Smooth muscle cell (in vitro differentiated cells): ENCODE results near the gene KCNIP4. TPM values are rescaled to one million over a fixed set of nuclear protein-coding genes. Genes with fewer than 3 reads are reported as not detected.

Experiments used
- DNase-seq: peaks from one replicate; lab custom pipeline; 2025; ENCODE audit not compliant: unreplicated experiment; lab: John Stamatoyannopoulos, UW
- H2AFZ ChIP-seq: fragments of 200-600 bp; sonication (generic); 2 replicates; pipeline ENCODE4 v1.6.0; 2016; ENCODE audit warnings: antibody characterized with exemption, low read depth, mild to moderate bottlenecking
- H3F3A ChIP-seq: fragments of 200-600 bp; sonication (generic); 2 replicates; pipeline ENCODE4 v1.6.0; 2017; ENCODE audit warnings: antibody characterized with exemption, low read depth
- H3K27ac ChIP-seq: fragments of 200-600 bp; sonication (generic); 2 replicates; pipeline ENCODE4 v1.5.1; 2016; ENCODE audit warnings: low read depth, mild to moderate bottlenecking
- H3K27me3 ChIP-seq: fragments of 200-600 bp; sonication (generic); 2 replicates; pipeline ENCODE4 v1.6.1; 2016; ENCODE audit warnings: low read depth, mild to moderate bottlenecking
- H3K36me3 ChIP-seq: fragments of 200-600 bp; sonication (generic); 2 replicates; pipeline ENCODE4 v1.5.1; 2016; ENCODE audit warnings: low read depth
- H3K4me1 ChIP-seq: fragments of 200-600 bp; sonication (generic); 2 replicates; pipeline ENCODE4 v1.5.1; 2016; ENCODE audit warnings: low read depth
- H3K4me2 ChIP-seq: fragments of 200-600 bp; sonication (generic); 2 replicates; pipeline ENCODE4 v1.6.0; 2016; ENCODE audit warnings: mild to moderate bottlenecking
- H3K4me3 ChIP-seq: fragments of 200-600 bp; sonication (generic); 2 replicates; pipeline ENCODE4 v1.5.1; 2016; ENCODE audit warnings: mild to moderate bottlenecking
- H3K79me2 ChIP-seq: fragments of 200-600 bp; sonication (generic); 2 replicates; pipeline ENCODE4 v1.6.0; 2016; ENCODE audit warnings: low read depth, mild to moderate bottlenecking
- H3K9ac ChIP-seq: fragments of 200-600 bp; sonication (generic); 2 replicates; pipeline ENCODE4 v1.6.0; 2016; ENCODE audit warnings: low read depth
- H3K9me3 ChIP-seq: fragments of 200-600 bp; sonication (generic); replicated peaks from 2 replicates; pipeline ENCODE4 v1.5.1; 2016; ENCODE audit warnings: low read depth
- H4K20me1 ChIP-seq: fragments of 200-600 bp; sonication (generic); 2 replicates; pipeline ENCODE4 v1.6.0; 2016; ENCODE audit warnings: low read depth
- CTCF ChIP-seq: fragments of 200-600 bp; sonication (generic); IDR thresholded peaks from 2 replicates; pipeline ENCODE4 v1.5.1; 2017; ENCODE audit warnings: borderline replicate concordance, mild to moderate bottlenecking, antibody characterized with exemption; ENCODE audit not compliant: insufficient read depth, poor library complexity, severe bottlenecking
- whole genome bisulfite sequencing: methylation state at CpG from one replicate; pipeline ENCODE4 v1.1.7; 2016; ENCODE audit warnings: low lambda C conversion rate; 5-methylcytosine and 5-hydroxymethylcytosine counted together
- polyA plus RNA-seq: library from polyadenylated mRNA; unstranded; fragments of >200 nt; fragmentation: Nextera tagmentation; extraction: Ambion mirVana; gene quantifications from 2 replicates; pipeline ENCODE4 v1.2.1, GENCODE V29; 2016
- total RNA-seq: library from RNA; depleted of rRNA; stranded (reverse); fragments of >200 nt; gene quantifications from 2 replicates; pipeline ENCODE4 v1.2.3, GENCODE V29; 2014

Gene KCNIP4
- total and polyA plus RNA-seq, 2 experiments from 2014 or later, result 0.07 TPM; not detected in 1

- 20% methylated on average over 1 of the region's 1 CpG for WGBS
- no peak overlapping the region for H3K9ac ChIP-seq
- no peaks in the 10 kb centered on the region for H3K27me3 ChIP-seq
Observed at GRCh38 chr4:21544415-21544814, 404.2 kb downstream of the KCNIP4 start.

GRCh38 chr4:21543514-21543913, 405.1 kb downstream of the KCNIP4 start:
- no peaks in the 10 kb centered on the region for H3K9me3 ChIP-seq
- no peak overlapping the region for H3K27ac ChIP-seq
- H4K20me1 ChIP-seq, result no peaks in the 10 kb centered on the region
- H3K4me3 ChIP-seq, result no peak overlapping the region
- 48% methylated on average over 3 of the region's 3 CpGs for WGBS
- DNase-seq, result no peak
- H3K36me3 ChIP-seq, result no peaks in the 10 kb centered on the region
- H3F3A ChIP-seq, result no peaks in the 10 kb centered on the region
- H3K27me3 ChIP-seq, result no peaks in the 10 kb centered on the region
- no peak for TF ChIP-seq CTCF
- H3K79me2 ChIP-seq, result no peaks in the 10 kb centered on the region
- H3K4me1 ChIP-seq, result no peaks in the 10 kb centered on the region
- no peak overlapping the region for H3K4me2 ChIP-seq
- H2AFZ ChIP-seq, result no peak overlapping the region
- no peak overlapping the region for H3K9ac ChIP-seq

More at GRCh38 chr4:21544415-21544814, 404.2 kb downstream of the KCNIP4 start:
- Histone ChIP-seq H3K4me3 (no peak overlapping the region), H3K36me3 (no peaks in the 10 kb centered on the region), H2AFZ (no peak overlapping the region), H3K79me2 (no peaks in the 10 kb centered on the region), H3K9me3 (no peaks in the 10 kb centered on the region), H4K20me1 (no peaks in the 10 kb centered on the region), H3K4me2 (no peak overlapping the region), H3K27ac (no peak overlapping the region), H3K4me1 (no peaks in the 10 kb centered on the region), H3F3A (no peaks in the 10 kb centered on the region)
- no peak for DNase-seq
- TF ChIP-seq CTCF, result no peak

- no peaks in the 10 kb centered on the region for H3F3A ChIP-seq
- TF ChIP-seq CTCF, result no peak
Observed at GRCh38 chr4:21535898-21536297, 412.7 kb downstream of the KCNIP4 start.

GRCh38 chr4:21531048-21531447, 417.5 kb downstream of the KCNIP4 start:
- Histone ChIP-seq H3K4me2 (no peak overlapping the region), H3K9ac (no peak overlapping the region), H3K27ac (no peak overlapping the region), H3K27me3 (no peaks in the 10 kb centered on the region), H4K20me1 (no peaks in the 10 kb centered on the region), H2AFZ (no peak overlapping the region), H3K36me3 (no peaks in the 10 kb centered on the region), H3F3A (no peaks in the 10 kb centered on the region), H3K4me3 (no peak overlapping the region), H3K79me2 (no peaks in the 10 kb centered on the region), H3K9me3 (no peaks in the 10 kb centered on the region), H3K4me1 (no peaks in the 10 kb centered on the region)
- TF ChIP-seq CTCF, result no peak
- DNase-seq, result no peak

More at GRCh38 chr4:21535898-21536297, 412.7 kb downstream of the KCNIP4 start:
- H4K20me1 ChIP-seq, result no peaks in the 10 kb centered on the region
- H3K4me2 ChIP-seq, result no peak overlapping the region
- WGBS, result 45% methylated on average over 3 of the region's 3 CpGs
- no peak overlapping the region for H3K9ac ChIP-seq
- H2AFZ ChIP-seq, result no peak overlapping the region
- H3K9me3 ChIP-seq, result no peaks in the 10 kb centered on the region
- H3K4me3 ChIP-seq, result no peak overlapping the region
- no peaks in the 10 kb centered on the region for H3K36me3 ChIP-seq
- no peak overlapping the region for H3K27ac ChIP-seq
- no peaks in the 10 kb centered on the region for H3K4me1 ChIP-seq
- no peak for DNase-seq
- no peaks in the 10 kb centered on the region for H3K79me2 ChIP-seq
- no peaks in the 10 kb centered on the region for H3K27me3 ChIP-seq
